IPS-15b (cell line): ENCODE results near the gene DENND1A.

ENCODE experiments used
- H3K27me3 ChIP-seq: one replicate; pipeline ENCODE4 v1.6.1; 2013; ENCODE audit warnings: low read length; ENCODE audit not compliant: control insufficient read depth, insufficient read depth
- H3K36me3 ChIP-seq: one replicate; pipeline ENCODE4 v1.6.1; 2013; ENCODE audit warnings: low read length; ENCODE audit not compliant: control insufficient read depth, insufficient read depth
- H3K4me1 ChIP-seq: one replicate; pipeline ENCODE4 v1.6.1; 2013; ENCODE audit warnings: mild to moderate bottlenecking, low read length; ENCODE audit not compliant: control insufficient read depth, insufficient read depth
- H3K4me3 ChIP-seq: one replicate; pipeline ENCODE4 v1.5.1; 2013; ENCODE audit warnings: low read depth, low read length
- H3K9ac ChIP-seq: one replicate; pipeline ENCODE4 v1.6.1; 2013; ENCODE audit warnings: low read depth, mild to moderate bottlenecking, low read length
- H3K9me3 ChIP-seq: one replicate; pipeline ENCODE4 v1.6.1; 2013; ENCODE audit warnings: mild to moderate bottlenecking, low read length; ENCODE audit not compliant: control insufficient read depth, insufficient read depth

The DENND1A gene

GRCh38 chr9:123455187-123455586 lies 474.7 kb downstream of the DENND1A start:
- Histone ChIP-seq H3K9ac (no peak overlapping the region), H3K27me3 (no peaks in the 10 kb centered on the region), H3K36me3 (no peaks in the 10 kb centered on the region), H3K4me1 (no peaks in the 10 kb centered on the region), H3K4me3 (no peak overlapping the region), H3K9me3 (no peaks in the 10 kb centered on the region)

GRCh38 chr9:123454361-123454760 lies 475.6 kb downstream of the DENND1A start:
- Histone ChIP-seq H3K4me1 (no peaks in the 10 kb centered on the region), H3K36me3 (no peaks in the 10 kb centered on the region), H3K9ac (no peak overlapping the region), H3K4me3 (no peak overlapping the region), H3K9me3 (no peaks in the 10 kb centered on the region), H3K27me3 (no peaks in the 10 kb centered on the region)

- no peaks in the 10 kb centered on the region for H3K27me3 ChIP-seq
- H3K36me3 ChIP-seq = no peaks in the 10 kb centered on the region
- no peaks in the 10 kb centered on the region for H3K9me3 ChIP-seq
- H3K4me1 ChIP-seq = no peaks in the 10 kb centered on the region
- no peak overlapping the region for H3K4me3 ChIP-seq
- H3K9ac ChIP-seq = no peak overlapping the region
Observed at GRCh38 chr9:123453831-123454321, 476.1 kb downstream of the DENND1A start.

- Histone ChIP-seq H3K9me3 (no peaks in the 10 kb centered on the region), H3K27me3 (no peaks in the 10 kb centered on the region), H3K4me1 (no peaks in the 10 kb centered on the region), H3K9ac (no peak overlapping the region), H3K4me3 (no peak overlapping the region), H3K36me3 (no peaks in the 10 kb centered on the region)
Observed at GRCh38 chr9:123453076-123453667, 476.8 kb downstream of the DENND1A start.

GRCh38 chr9:123450996-123451395 lies 478.9 kb downstream of the DENND1A start:
- Histone ChIP-seq H3K36me3 (no peaks in the 10 kb centered on the region), H3K4me1 (peaks cover 2% of the 10 kb centered on the region), H3K9me3 (no peaks in the 10 kb centered on the region), H3K27me3 (no peaks in the 10 kb centered on the region), H3K9ac (no peak overlapping the region), H3K4me3 (no peak overlapping the region)

- no peaks in the 10 kb centered on the region for H3K9me3 ChIP-seq
- no peak overlapping the region for H3K9ac ChIP-seq
- peaks cover 2% of the 10 kb centered on the region for H3K4me1 ChIP-seq
- H3K4me3 ChIP-seq = no peak overlapping the region
- H3K27me3 ChIP-seq = no peaks in the 10 kb centered on the region
- no peaks in the 10 kb centered on the region for H3K36me3 ChIP-seq
Observed at GRCh38 chr9:123450098-123450770, 479.7 kb downstream of the DENND1A start.

GRCh38 chr9:123447934-123448646 lies 481.8 kb downstream of the DENND1A start:
- no peaks in the 10 kb centered on the region for H3K27me3 ChIP-seq
- H3K36me3 ChIP-seq = no peaks in the 10 kb centered on the region
- H3K4me3 ChIP-seq = no peak overlapping the region
- H3K9me3 ChIP-seq = no peaks in the 10 kb centered on the region
- H3K4me1 ChIP-seq = peaks cover 2% of the 10 kb centered on the region
- H3K9ac ChIP-seq = no peak overlapping the region

- no peaks in the 10 kb centered on the region for H3K36me3 ChIP-seq
- H3K4me3 ChIP-seq = no peak overlapping the region
- H3K27me3 ChIP-seq = no peaks in the 10 kb centered on the region
- H3K9ac ChIP-seq = no peak overlapping the region
- H3K4me1 ChIP-seq = peaks cover 2% of the 10 kb centered on the region
- H3K9me3 ChIP-seq = no peaks in the 10 kb centered on the region
Observed at GRCh38 chr9:123445981-123446610, 483.8 kb downstream of the DENND1A start.

- Histone ChIP-seq H3K9me3 (no peaks in the 10 kb centered on the region), H3K4me1 (peaks cover 2% of the 10 kb centered on the region), H3K9ac (no peak overlapping the region), H3K27me3 (no peaks in the 10 kb centered on the region), H3K4me3 (no peak overlapping the region), H3K36me3 (no peaks in the 10 kb centered on the region)
Observed at GRCh38 chr9:123445116-123445515, 484.8 kb downstream of the DENND1A start.

GRCh38 chr9:123441769-123442168 lies 488.2 kb downstream of the DENND1A start:
- H3K27me3 ChIP-seq = no peaks in the 10 kb centered on the region
- peaks cover 4% of the 10 kb centered on the region for H3K4me1 ChIP-seq
- no peaks in the 10 kb centered on the region for H3K9me3 ChIP-seq

GRCh38 chr9:123440256-123440655 lies 489.7 kb downstream of the DENND1A start:
- H3K27me3 ChIP-seq = no peaks in the 10 kb centered on the region

More at GRCh38 chr9:123441769-123442168, 488.2 kb downstream of the DENND1A start:
- Histone ChIP-seq H3K9ac (no peak overlapping the region), H3K4me3 (no peak overlapping the region), H3K36me3 (no peaks in the 10 kb centered on the region)

More at GRCh38 chr9:123440256-123440655, 489.7 kb downstream of the DENND1A start:
- no peak overlapping the region for H3K9ac ChIP-seq
- no peaks in the 10 kb centered on the region for H3K9me3 ChIP-seq
- peaks cover 4% of the 10 kb centered on the region for H3K4me1 ChIP-seq
- no peak overlapping the region for H3K4me3 ChIP-seq
- no peaks in the 10 kb centered on the region for H3K36me3 ChIP-seq
